ENCODE data around the gene SLC46A1. TPM values are rescaled to one million over a fixed set of nuclear protein-coding genes. Genes with fewer than 3 reads are reported as not detected.
A peak's percentile ranks its signal among the peaks of the same experiment; 100 is the strongest.

SLC46A1 gene
- polyA plus RNA-seq, 1 experiment, result 5.9 TPM

DNA sequence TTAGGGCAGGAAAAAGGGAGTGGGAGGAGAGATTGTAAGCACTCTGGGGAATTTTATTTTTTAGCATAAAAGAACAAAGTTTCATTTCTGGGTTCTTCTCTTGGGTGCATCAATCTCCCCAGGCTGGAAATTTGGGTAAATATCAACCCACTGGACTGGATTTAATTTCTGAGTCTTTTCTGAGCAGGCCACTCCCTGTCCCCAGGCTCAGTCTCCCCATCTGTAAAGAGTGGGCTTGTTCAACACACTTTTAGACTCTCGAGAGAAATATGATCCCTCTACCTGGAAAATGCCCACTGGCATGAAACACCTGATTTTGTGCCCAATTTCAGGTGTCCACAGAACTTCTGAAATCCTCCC, 35.3 kb downstream of the SLC46A1 start:
- H3K4me3 ChIP-seq (ENCODE audit: low read depth, low read length), result no peak overlapping the region
- H3K27me3 ChIP-seq (ENCODE audit: control insufficient read depth, insufficient read depth, low read length), result no peaks in the 10 kb centered on the region
- H3K36me3 ChIP-seq (ENCODE audit: control insufficient read depth, insufficient read depth, low read length), result no peaks in the 10 kb centered on the region
- POLR2A ChIA-PET, result no interaction called here
- CTCF ChIA-PET, result interaction anchor here (1.2 to 1.9 kb wide), 2 partner anchors 9 to 13 kb away, joined by 3 to 5 read pairs; partner anchors contain the start of gene POLDIP2
- no peak for DNase-seq (ENCODE audit: low read depth)
- TF ChIP-seq, protein P1, sequence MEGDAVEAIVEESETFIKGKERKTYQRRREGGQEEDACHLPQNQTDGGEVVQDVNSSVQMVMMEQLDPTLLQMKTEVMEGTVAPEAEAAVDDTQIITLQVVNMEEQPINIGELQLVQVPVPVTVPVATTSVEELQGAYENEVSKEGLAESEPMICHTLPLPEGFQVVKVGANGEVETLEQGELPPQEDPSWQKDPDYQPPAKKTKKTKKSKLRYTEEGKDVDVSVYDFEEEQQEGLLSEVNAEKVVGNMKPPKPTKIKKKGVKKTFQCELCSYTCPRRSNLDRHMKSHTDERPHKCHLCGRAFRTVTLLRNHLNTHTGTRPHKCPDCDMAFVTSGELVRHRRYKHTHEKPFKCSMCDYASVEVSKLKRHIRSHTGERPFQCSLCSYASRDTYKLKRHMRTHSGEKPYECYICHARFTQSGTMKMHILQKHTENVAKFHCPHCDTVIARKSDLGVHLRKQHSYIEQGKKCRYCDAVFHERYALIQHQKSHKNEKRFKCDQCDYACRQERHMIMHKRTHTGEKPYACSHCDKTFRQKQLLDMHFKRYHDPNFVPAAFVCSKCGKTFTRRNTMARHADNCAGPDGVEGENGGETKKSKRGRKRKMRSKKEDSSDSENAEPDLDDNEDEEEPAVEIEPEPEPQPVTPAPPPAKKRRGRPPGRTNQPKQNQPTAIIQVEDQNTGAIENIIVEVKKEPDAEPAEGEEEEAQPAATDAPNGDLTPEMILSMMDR (IDR thresholded peaks at IDR 0.05; ENCODE audit: insufficient read depth, low read depth, low read length), result no peak

DNA sequence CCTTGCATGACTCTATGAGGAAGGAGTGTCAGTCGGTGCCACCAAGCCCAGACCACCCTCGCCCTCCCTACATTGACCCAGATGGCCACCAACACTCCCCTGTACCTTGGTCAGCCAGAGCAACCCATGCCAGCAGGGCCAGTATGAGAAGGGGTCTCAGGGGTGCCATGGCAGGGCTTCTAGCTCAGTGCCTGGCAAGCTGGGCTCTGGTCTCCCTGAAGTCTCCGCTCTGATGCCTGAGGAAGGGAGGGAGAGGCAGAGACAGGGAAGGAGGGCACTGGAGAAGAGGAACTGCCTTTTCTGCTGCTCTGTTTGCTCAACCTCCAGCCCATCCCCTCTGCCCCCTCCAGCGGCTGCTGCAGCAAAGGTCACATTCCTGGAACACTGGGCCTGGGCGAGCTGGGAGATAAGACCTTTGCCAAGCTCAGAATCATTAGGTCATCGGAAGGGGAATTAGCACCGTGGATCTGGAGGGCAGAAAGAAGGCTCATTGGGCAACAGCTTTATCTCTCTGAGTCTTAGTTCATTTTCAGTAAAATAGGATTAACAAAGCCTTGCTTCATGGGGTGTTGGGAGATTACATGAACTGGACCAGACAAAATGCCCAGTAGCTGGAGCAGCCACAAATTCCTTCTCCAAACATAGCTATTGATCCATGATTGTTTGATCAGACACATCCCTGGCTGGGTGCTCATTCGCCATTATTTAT, 35.8 kb downstream of the SLC46A1 start, which contains the start of gene VTN:
Gene VTN (minus strand): TSS at position 273 of the 709 bp plus-strand sequence. CDS start 104 bp downstream, at position 169.
- TF ChIP-seq, protein P1 (IDR thresholded peaks at IDR 0.05; ENCODE audit: insufficient read depth, low read depth, low read length), result no peak
- no peak for DNase-seq (ENCODE audit: low read depth)
- H3K4me3 ChIP-seq (ENCODE audit: low read depth, low read length), result peak within 1 kb of the TSS; percentile 73
- no peaks in the 10 kb centered on the region for H3K27me3 ChIP-seq (ENCODE audit: control insufficient read depth, insufficient read depth, low read length)
- ChIA-PET POLR2A (no interaction called here), CTCF (interaction anchor here (1.2 to 1.9 kb wide), 2 partner anchors 9 to 13 kb away, joined by 3 to 5 read pairs; partner anchors contain the start of gene POLDIP2)
- no peaks in the 10 kb centered on the region for H3K36me3 ChIP-seq (ENCODE audit: control insufficient read depth, insufficient read depth, low read length)

- TF ChIP-seq, protein P1 (IDR thresholded peaks at IDR 0.05; ENCODE audit: insufficient read depth, low read depth, low read length), result no peak
- no peak for DNase-seq (ENCODE audit: low read depth)
- Histone ChIP-seq H3K36me3 (ENCODE audit: control insufficient read depth, insufficient read depth, low read length) (0 out of 2 replicates have a peak, but pooled peaks cover 1% of the 10 kb centered on the region), H3K27me3 (ENCODE audit: control insufficient read depth, insufficient read depth, low read length) (no peaks in the 10 kb centered on the region), H3K4me3 (ENCODE audit: low read depth, low read length) (no peak overlapping the region)
- CTCF ChIA-PET, result interaction anchor here (1.2 to 1.9 kb wide), 2 partner anchors 8 to 12 kb away, joined by 3 to 5 read pairs; partner anchors contain the start of gene POLDIP2
- POLR2A ChIA-PET, result interaction anchor here (0.6 kb wide), 1 partner anchor 24 kb away, joined by 3 read pairs; no protein-coding TSS in a partner anchor
Observed at GRCh38 chr17:28369684-28370034, 36.4 kb downstream of the SLC46A1 start.

DNA sequence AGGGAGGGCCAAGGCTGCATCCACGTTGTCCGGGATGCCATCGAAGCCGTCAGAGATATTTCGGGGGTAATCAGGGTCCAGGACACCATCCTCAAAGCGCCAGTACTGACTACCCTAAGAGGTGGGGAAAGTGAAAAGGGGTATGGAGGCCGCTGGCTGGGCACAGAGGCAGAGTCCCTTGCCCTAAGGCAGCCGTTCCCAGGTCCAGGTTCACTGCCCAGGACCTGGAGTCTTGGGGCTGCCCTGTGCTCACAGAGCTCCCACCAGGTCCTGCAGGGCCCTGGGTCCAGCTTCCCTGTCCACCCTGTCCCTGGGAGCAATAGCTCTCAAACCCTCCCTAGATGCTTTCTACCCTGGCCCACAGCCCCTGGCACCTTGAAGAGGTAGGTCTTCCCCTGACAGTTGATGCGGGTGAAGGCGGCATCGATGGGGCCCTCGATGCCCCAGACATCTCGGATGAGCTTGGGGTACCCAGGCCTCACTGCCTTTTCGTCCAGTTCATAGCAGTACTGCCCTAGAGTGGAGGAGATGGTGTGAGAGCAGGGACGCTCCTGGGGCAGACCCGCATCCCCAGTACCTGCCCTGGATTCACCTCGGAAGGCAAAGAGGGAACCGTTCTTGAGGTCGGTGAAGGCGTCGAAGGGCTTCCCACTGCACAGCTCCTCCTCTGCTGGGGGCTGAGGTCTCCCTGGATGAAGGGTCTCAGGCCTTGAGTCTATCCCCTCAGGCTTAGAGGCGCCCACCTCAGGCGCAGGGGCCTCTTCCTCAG, 36.9 kb downstream of the SLC46A1 start:
- no peak for DNase-seq (ENCODE audit: low read depth)
- TF ChIP-seq, protein P1 (IDR thresholded peaks at IDR 0.05; ENCODE audit: insufficient read depth, low read depth, low read length), result no peak
- peaks cover 1% of the 10 kb centered on the region; the same call in 1 of the 2 replicates for H3K36me3 ChIP-seq (ENCODE audit: control insufficient read depth, insufficient read depth, low read length)
- ChIA-PET CTCF (interaction anchor here (1.8 to 1.9 kb wide), 2 partner anchors 8 to 48 kb away, joined by 5 read pairs; no protein-coding TSS in a partner anchor), POLR2A (interaction anchor here (0.6 kb wide), 1 partner anchor 24 kb away, joined by 3 read pairs; no protein-coding TSS in a partner anchor)
- no peaks in the 10 kb centered on the region for H3K27me3 ChIP-seq (ENCODE audit: control insufficient read depth, insufficient read depth, low read length)
- no peak overlapping the region for H3K4me3 ChIP-seq (ENCODE audit: low read depth, low read length)

DNA sequence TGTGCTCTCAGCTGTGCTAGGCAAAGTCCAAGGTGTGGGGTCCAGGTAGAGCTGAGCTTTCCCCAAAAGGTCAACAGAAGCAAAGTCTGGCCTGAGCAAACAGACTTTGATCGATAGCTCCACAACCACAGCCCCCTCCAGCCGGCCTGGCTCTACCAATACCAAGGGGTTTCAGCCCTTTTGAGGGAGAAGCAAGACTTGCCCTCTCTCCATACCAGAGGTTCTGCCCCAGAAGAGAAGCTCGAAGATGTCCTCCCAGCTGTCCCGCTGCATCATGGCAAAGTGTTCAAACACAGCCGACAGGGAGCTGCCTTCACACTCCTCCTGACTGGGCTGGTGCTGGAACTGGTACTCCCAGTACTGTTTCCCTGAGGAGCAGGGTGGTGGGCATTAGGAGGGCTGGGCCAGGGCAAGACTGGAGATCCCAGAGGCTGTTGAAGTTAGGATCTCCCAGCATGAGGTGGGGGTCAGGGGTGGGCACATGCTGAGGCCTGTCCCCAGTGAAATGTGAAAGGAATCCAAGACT, 37.6 kb downstream of the SLC46A1 start:
- CTCF ChIA-PET, result interaction anchor here (0.6 to 1.8 kb wide), 2 partner anchors 49 to 481 kb away, joined by 5 read pairs; no protein-coding TSS in a partner anchor
- no peaks in the 10 kb centered on the region for H3K27me3 ChIP-seq (ENCODE audit: control insufficient read depth, insufficient read depth, low read length)

More for the DNA sequence above, 37.6 kb downstream of the SLC46A1 start:
- DNase-seq (ENCODE audit: low read depth), result no peak
- POLR2A ChIA-PET, result no interaction called here
- TF ChIP-seq, protein P1 (IDR thresholded peaks at IDR 0.05; ENCODE audit: insufficient read depth, low read depth, low read length), result no peak
- Histone ChIP-seq H3K4me3 (ENCODE audit: low read depth, low read length) (no peak overlapping the region), H3K36me3 (ENCODE audit: control insufficient read depth, insufficient read depth, low read length) (peaks cover 1% of the 10 kb centered on the region)

Data from BJ (cell line).